Neural cell (in vitro differentiated cells): ENCODE measurements around the gene PLIN3.

Source experiments
- CTCF ChIP-seq: fragments of 450-650 bp; IDR thresholded peaks from 2 replicates; pipeline ENCODE4 v1.5.1; 2014; ENCODE audit warnings: antibody characterized with exemption, mild to moderate bottlenecking, moderate library complexity; ENCODE audit not compliant: poor library complexity, severe bottlenecking
- TAF1 ChIP-seq: IDR thresholded peaks from 2 replicates; pipeline ENCODE4 v1.6.1; 2012; ENCODE audit warnings: low read depth

GRCh38 chr19:4821265-4821664, 46.2 kb downstream of the PLIN3 start:
- TF ChIP-seq TAF1 (no peak), CTCF (no peak)
